GM06990 (cell line): ENCODE results near the gene RNU7-1.

Source experiments
- DNase-seq: peaks from one replicate; pipeline ENCODE4 v3.0.0-alpha.2; 2011; ENCODE audit not compliant: insufficient read length; ENCODE audit errors: extremely low read depth
- H3K27me3 ChIP-seq: replicated peaks from 2 replicates; pipeline ENCODE4 v1.6.0; 2011; ENCODE audit warnings: low read length; ENCODE audit not compliant: control insufficient read depth, insufficient read depth
- H3K36me3 ChIP-seq: 2 replicates; pipeline ENCODE4 v1.5.1; 2011; ENCODE audit warnings: low read length; ENCODE audit not compliant: control insufficient read depth, insufficient read depth
- H3K4me3 ChIP-seq: replicated peaks from 2 replicates; pipeline ENCODE4 v1.5.1; 2011; ENCODE audit warnings: low read depth, mild to moderate bottlenecking, control low read depth, low read length
- CTCF ChIP-seq: IDR thresholded peaks from 2 replicates; pipeline ENCODE4 v1.5.1; 2011; ENCODE audit warnings: low read length, control low read depth, mild to moderate bottlenecking, inconsistent platforms; ENCODE audit not compliant: insufficient read depth, poor library complexity, severe bottlenecking

The RNU7-1 gene

DNA sequence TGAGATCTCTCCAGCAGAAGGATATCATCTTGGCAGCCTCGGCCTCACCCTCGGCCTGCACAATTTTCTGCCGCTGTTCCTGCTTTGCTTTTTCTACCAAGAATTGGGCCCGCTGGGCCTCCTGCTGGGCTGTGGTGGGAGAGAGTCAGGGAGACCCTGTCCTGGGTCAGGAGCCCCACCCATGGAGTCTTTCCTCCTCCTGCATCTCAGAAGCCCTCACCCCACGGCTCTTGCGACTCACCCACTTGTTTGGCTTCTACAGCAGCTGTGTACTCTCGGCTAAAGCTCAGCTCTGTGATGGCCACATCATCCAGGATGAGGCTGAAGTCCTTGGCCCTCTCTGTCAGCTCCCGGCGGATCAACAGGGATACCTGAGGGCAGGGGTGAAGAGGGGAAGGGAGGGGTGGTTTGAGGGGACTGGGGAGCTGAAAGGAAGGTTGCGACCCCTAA lies 24.1 kb downstream of the RNU7-1 start:
- H3K36me3 ChIP-seq = peaks cover 34% of the 10 kb centered on the region
- no peak for TF ChIP-seq CTCF
- no peak overlapping the region for H3K4me3 ChIP-seq
- H3K27me3 ChIP-seq = no peaks in the 10 kb centered on the region
- no peak for DNase-seq

- Histone ChIP-seq H3K36me3 (peaks cover 36% of the 10 kb centered on the region), H3K27me3 (no peaks in the 10 kb centered on the region), H3K4me3 (peak overlapping the region; percentile 97; the same call in 1 of the 2 replicates)
- no peak for TF ChIP-seq CTCF
- no peak for DNase-seq
These were observed 24.8 kb downstream of the RNU7-1 start for GRCh38 chr12:6968426-6968825.

GRCh38 chr12:6970096-6970527 lies 26.5 kb downstream of the RNU7-1 start:
- Histone ChIP-seq H3K36me3 (peaks cover 36% of the 10 kb centered on the region), H3K4me3 (peak overlapping the region; percentile 97), H3K27me3 (no peaks in the 10 kb centered on the region)
- DNase-seq = no peak
- no peak for TF ChIP-seq CTCF

DNA sequence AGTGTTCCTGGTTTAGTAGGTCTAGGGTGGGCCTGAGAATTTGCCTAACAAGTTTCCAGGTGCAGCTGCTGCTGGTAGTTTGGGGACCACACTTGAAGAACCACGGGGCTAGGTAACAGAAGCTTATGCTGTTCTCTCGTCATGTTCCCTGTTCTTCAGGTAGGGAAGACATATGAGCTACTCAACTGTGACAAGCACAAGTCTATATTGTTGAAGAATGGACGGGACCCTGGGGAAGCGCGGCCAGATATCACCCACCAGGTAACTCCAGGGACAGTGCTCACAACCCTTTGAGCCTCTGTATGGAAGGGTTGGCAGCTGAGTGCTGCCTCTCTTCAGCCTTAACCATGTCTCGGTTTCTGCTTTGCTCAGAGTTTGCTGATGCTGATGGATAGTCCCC lies 30.6 kb downstream of the RNU7-1 start:
- Histone ChIP-seq H3K36me3 (peaks cover 36% of the 10 kb centered on the region), H3K27me3 (no peaks in the 10 kb centered on the region), H3K4me3 (no peak overlapping the region)
- DNase-seq = no peak
- TF ChIP-seq CTCF = no peak

DNA sequence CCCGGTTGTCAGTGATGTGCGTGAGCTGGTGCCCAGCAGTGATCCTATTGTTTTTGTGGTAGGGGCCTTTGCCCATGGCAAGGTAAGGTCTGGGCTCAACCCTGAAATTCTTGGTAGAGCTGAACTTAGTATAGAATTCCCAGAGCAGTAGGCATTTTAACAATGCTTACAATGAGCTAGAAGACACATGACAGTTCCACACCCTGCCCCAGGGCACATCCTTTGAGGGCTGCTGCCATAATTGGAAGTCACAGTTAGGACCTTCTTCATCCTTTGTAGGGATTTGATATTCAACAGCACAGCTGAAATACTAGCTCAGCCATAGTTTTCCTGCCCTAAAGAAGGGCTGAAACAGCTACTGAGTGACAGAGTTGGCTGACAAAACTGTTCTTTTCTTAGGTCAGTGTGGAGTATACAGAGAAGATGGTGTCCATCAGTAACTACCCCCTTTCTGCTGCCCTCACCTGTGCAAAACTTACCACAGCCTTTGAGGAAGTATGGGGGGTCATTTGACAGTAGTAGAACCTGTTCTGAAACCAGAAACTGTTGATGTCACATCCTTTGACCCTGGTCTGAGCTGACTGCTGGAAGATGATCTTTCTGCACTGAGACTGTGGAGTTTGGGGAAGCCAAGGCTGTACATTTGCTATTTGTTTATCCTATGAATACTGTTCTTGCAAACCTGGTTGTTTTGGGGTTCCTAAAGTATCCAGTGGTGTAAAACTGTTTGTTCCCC lies 31.8 kb downstream of the RNU7-1 start:
- TF ChIP-seq CTCF = no peak
- peaks cover 43% of the 10 kb centered on the region for H3K36me3 ChIP-seq
- H3K27me3 ChIP-seq = no peaks in the 10 kb centered on the region
- no peak overlapping the region for H3K4me3 ChIP-seq
- DNase-seq = no peak
